Stimulated activated CD8-positive, alpha-beta memory T cell treated with anti-CD3 and anti-CD28 coated beads, Interleukin-12 subunit alpha, Interleukin-12 subunit beta, amount 100 ng/mL, for 4 hours (primary cell): Measurements from ENCODE around the gene HTR4.
A peak's percentile ranks its signal among the peaks of the same experiment; 100 is the strongest.
"Not testable (repeated sequence)": the region's sequence is repeated elsewhere in the genome, so short reads cannot be mapped to it uniquely, and the experiment has no call there.

Experiments
- DNase-seq: peaks from one replicate; pipeline ENCODE4 v3.0.0-alpha.2; 2020; ENCODE audit warnings: low read depth

The HTR4 gene

GRCh38 chr5:148532969-148533670, 121.2 kb downstream of the HTR4 start:
- no peak for DNase-seq

DNA sequence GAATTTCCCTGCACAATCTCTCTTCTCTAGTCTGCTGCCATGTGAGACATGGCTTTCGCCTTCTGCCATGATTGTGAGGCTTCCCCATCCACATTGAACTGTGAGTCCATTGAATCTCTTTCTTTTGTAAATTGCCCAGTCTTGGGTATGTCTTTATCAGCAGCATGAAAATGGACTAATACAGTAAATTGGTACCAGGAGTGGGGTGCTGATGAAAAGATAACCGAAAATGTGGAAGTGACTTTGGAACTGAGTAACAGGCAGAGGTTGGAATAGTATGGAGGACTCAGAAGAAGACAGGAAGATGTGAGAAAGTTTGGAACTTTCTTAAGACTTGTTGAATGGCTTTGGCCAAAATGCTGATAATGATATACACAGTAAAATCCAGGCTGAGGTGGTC, 124.9 kb downstream of the HTR4 start:
- DNase-seq, result not testable (repeated sequence)

- no peak for DNase-seq
Observed at GRCh38 chr5:148524721-148525120, 129.6 kb downstream of the HTR4 start.

GRCh38 chr5:148523139-148523538, 131.2 kb downstream of the HTR4 start:
- no peak for DNase-seq

GRCh38 chr5:148515460-148515859, 138.9 kb downstream of the HTR4 start:
- DNase-seq, result no peak

DNA sequence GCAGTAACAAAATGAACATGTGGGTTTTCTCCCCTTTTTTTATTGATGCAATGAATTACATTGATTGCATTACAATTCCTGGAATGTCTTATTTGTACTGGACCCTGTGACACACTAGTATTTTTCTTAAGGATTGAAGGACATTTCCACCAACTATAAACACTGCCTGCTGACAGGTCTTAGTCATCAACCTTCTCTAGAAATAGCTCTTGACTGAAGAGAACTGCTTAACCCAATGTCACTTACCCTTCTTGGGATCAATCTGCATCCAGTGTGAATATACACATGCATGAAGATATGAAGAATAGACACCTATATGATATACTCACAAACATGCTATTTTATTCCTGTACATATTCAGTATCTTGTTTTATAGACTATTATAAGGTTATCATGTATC, 140.0 kb downstream of the HTR4 start:
- DNase-seq, result no peak

DNA sequence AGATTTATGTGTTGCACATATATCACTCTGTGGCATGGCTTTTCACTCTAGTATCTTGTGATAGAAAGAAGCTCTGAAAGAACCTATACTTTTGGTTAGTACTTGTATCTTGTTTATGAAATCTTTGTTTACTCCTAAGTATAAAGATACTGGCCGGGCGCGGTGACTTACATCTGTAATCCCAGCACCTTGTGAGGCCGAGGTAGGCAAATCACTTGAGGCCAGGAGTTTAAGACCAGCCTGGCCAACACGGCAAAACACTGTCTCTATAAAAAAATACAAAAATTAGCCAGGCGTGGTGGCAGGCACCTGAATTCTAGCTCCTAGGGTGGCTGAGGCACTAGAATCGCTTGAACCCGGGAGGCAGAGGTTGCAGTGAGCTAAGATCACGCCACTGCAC, 141.8 kb downstream of the HTR4 start:
- no peak for DNase-seq

DNA sequence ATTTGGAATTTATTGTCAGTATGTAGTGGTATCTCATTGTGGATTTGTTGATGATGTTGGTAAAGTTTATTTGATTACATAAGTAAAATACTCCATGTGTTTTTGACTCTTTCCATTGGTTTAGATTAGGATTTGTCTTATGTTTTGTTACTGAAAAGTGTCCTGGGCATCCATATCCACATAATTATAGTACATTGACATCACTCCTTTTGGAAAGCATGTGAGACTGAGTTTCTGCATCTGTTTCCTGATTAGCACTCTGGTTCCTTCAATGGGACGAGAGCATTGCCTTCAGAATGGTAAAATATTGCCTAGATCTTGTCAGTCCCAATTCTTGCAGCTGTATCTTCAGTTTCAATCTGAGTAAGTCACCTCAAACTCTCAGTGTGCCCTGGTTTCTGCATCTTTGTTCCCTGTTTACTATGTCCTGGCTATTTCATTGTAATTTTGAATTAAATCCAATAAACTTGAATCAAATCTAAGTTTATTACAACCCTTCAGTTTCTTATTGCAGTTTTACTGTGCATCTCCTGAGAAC, 142.4 kb downstream of the HTR4 start:
- no peak for DNase-seq

- DNase-seq, result no peak
Observed at GRCh38 chr5:148509893-148510292, 144.4 kb downstream of the HTR4 start.

- DNase-seq, result no peak
Observed at GRCh38 chr5:148507648-148508047, 146.7 kb downstream of the HTR4 start.

DNA sequence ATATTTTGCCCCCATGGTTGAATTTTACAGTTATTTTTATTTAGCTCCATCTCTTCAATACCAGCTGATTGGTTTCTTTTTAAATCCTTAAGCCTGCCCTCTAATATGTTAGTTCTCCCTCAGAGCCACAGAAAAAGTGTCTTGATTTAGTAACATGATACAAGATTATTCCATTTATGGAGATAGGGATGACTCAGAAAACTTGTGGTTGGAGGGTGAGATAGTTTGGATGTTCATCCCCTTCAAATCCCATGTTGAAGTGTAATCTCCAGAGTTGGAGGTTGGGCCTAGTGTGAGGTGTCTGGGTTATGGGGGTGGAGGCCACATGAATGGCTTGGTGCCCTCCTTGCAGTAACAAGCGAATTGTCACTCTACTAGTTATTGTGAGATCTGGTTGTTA, 154.9 kb downstream of the HTR4 start:
- no peak for DNase-seq

DNA sequence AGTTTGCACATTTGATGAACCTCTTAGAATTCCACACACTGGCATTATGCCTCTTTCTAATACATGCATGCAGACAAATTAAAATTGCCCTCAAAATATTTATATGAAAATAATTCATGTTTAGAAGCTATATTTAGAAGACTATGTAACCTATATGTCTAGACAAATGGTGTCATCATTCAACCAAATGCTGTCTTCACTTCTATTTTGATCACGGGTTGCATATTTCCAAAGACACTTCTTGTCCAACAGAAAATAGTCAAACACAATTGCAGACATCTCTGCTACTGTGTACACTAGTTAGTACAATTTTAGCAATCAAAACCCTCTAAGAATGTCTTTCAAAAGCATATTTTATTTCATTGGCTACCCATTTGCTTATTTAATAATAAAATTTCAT, 156.6 kb downstream of the HTR4 start:
- DNase-seq, result no peak

DNA sequence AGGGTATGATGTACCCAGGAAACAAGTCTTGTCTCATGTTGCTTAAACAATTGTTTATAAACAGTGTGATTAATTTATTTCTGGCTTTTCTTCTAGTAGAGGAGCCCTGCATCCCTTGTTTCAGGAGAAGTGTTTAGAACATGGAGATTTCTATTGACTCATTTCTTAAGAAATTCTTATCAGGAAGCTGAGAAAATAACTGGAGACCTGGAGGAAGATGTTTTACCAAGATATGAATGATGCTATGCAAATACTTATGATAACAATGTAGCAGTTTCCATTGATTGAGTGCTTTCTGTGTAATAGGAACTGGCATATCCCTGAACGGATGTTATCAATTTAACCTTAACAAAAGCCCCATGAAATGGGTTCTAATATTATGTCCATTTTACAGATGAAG, 162.0 kb downstream of the HTR4 start:
- DNase-seq, result no peak

DNA sequence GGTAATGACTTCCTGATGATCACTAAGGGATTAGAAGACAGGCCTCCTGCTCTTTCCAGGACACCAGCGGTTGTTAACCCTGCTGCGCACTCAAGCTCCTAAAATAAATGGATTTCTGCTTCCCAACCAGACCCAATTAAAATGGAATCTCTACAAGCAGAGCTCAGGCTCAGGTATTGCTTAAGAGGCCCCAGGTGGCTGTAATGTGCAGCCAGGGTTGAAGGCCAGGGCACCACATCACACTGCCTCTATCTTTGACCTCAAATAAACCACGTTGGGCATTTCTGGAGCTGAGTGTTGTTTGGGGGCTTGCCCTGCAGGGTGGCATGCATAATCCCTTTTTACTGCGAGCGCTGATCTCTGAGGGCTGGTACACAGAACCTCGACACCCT, 162.5 kb downstream of the HTR4 start:
- DNase-seq, result no peak

DNA sequence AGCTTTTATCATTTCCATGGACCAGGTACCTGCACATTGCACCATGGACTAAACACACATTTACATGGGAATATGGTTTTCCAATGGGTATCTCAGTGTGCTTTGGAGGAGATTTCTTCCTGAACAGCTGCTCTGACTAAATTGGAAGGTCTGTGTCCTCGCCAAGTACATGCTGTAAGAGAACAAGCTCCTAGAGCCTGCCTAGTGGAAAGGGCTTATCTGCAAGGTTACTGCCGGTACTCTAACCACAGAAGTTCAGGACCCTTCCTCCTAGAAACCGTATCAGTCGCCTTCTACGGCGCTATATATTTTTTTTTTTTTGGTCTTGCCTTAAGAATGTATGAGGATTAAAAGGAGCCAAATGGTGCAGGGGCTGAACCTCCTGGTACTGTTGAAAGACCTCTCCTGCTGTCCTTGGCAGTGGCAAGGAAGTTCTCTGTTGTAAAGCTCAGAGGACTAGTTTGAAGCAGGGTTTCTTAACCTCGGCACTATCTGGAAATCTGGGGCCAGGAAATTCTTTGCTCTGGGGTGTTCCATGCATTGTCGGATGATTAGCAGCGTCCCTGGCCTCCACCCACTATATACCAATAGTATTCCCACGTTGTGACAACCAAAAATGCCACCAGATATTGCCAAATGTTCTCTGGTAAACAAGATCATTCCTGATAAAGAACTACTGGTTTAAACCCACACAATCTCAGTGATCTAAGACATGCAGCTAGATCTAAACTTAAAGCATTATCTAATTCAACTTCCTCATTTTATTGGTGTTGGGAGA, 163.1 kb downstream of the HTR4 start:
- no peak for DNase-seq

DNA sequence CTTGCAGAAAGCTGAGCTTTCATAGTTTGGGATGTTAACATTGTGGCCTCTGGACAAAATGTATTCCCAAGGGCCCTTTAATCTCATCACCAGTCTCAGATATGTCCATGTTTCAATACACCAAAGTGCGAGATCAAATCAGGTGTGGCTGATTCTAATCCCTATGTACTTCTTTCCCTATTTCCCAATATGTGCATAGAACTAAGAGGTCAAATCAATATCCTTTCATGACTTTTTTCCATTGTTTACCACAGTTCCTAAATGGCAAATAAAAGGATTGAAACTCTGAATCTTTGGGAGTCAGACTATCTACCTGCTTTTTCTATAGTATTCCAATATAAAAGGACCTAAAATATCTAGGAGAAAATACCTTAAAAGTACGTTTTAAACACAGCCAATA, 165.6 kb downstream of the HTR4 start:
- no peak for DNase-seq

DNA sequence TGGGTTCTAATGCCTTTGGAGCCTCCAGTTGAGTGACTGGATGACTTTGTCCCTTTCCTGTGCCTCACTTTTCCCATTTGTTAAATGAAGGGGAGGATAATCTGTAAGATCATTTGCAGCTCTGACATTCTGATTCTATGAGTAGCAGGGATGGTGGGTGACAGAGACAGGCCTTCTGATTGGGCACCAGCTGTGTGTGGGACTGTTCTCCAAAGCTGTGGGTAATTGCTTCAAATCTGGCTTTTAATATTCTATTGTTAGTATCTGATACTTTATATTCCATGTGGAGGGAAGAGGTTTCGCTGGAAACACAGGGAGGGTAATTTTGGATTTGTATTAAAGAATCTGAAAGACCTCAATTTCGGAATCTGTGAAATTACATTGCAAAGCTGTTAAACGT, 167.9 kb downstream of the HTR4 start:
- no peak for DNase-seq

- no peak for DNase-seq
Observed at GRCh38 chr5:148484651-148485050, 169.7 kb downstream of the HTR4 start.

DNA sequence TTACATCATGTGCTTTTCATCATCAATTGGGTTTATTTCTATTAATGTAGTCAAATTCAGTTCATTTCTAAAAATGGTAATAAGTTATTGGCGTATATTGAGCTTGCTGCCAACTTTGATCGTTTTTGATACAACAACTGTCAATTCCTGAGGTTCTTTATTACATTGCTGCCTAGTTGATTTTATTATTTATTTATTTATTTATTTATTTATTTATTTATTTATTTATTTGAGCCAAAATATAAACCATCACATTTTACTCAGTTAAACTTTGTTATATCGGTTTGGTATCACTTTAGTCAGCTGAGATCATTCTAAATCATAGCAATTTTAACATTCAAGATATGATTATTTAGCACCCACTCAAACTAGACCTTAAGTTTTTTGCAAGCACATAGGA, 170.6 kb downstream of the HTR4 start:
- no peak for DNase-seq

DNA sequence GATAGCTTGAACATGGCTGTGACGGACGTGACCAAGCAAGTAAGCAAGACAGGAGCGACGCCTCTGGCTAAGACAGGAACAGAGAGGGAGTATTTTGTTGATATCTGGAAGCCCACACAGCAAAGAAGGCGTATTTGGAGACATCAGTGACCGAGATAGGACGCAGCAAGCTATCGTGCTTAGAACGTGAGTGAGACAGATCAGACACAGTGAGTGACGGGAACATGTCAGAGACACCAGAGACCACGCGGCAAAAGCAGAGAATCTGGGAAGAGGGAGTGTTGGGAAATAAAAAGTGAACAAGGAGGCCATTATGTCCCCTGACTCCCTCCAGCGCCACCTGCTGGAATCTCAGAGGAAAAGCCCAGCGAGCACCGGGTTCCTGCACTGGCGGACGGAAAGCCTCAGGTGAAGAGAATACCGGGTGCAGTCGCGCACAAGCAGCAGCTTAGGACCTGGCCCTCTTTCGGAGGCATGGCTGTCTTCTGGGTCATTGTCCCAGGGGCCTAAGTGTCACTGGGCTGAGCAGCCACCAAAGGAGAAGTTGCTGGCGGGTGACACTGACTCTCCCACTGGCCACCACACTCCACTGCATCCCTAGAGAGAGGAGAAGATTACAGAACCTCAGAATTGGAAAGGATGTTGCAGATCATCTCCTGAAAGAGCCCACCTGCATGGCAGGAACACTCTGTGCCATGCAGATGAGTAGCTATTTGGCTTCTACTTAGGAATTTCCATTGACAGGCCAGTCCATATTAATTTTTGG, 171.4 kb downstream of the HTR4 start:
- DNase-seq, result peak; percentile 3

GRCh38 chr5:148482196-148482595, 172.1 kb downstream of the HTR4 start:
- DNase-seq, result no peak

- no peak for DNase-seq
Observed at GRCh38 chr5:148477429-148477828, 176.9 kb downstream of the HTR4 start.

GRCh38 chr5:148476302-148476701, 178.0 kb downstream of the HTR4 start:
- no peak for DNase-seq
